ENCODE results near the gene ABI3.
A peak's percentile ranks its signal among the peaks of the same experiment; 100 is the strongest.

Gene ABI3
- long read RNA-seq, partial matches to known transcripts = 0 of 5 reads
- long read RNA-seq, other reads (novel, unspliced or antisense) = 1 of 5 reads

- DNase-seq (ENCODE audit: low read depth in 1 of 2, low spot score in 1 of 2) = peak; percentile 89 to 90
- Histone ChIP-seq H3K4me3 (replicated peaks; ENCODE audit: insufficient read depth, low read length) (no peak within 1 kb of the TSS), H3K27ac (replicated peaks) (peak within 1 kb of the TSS; percentile 42), H3K27me3 (ENCODE audit: insufficient read depth, poor library complexity, severe bottlenecking) (no peaks in the 10 kb centered on the region)
- TF ChIP-seq CTCF (IDR thresholded peaks at IDR 0.05; ENCODE audit: insufficient read depth, low read length) = no peak
- TF ChIP-seq SPI1 (IDR thresholded peaks at IDR 0.05; ENCODE audit: borderline replicate concordance, low read depth) = peak; percentile 84
Observed at GRCh38 chr17:49210158-49211029, at the start of gene ABI3, which contains the start of gene GNGT2. Gene ABI3 (plus strand): TSS chr17:49210707. CDS start chr17:49210725, 18 bp downstream. Gene GNGT2 (minus strand): TSS chr17:49210574. CDS start chr17:49207422, 3,152 bp downstream.

GRCh38 chr17:49162866-49163265, 47.6 kb upstream of the ABI3 start:
- Histone ChIP-seq H3K27me3 (ENCODE audit: insufficient read depth, poor library complexity, severe bottlenecking) (peaks cover under 1% of the 10 kb centered on the region), H3K4me3 (replicated peaks; ENCODE audit: insufficient read depth, low read length) (no peak overlapping the region), H3K27ac (replicated peaks) (no peak overlapping the region)
- TF ChIP-seq POLR2AphosphoS5 (IDR thresholded peaks at IDR 0.05; ENCODE audit: low read depth) (no peak), REST (IDR thresholded peaks at IDR 0.05; ENCODE audit: insufficient replicate concordance, low read depth) (no peak)
- no peak for DNase-seq (ENCODE audit: low read depth in 1 of 2, low spot score in 1 of 2)

GRCh38 chr17:49165143-49165542, 45.4 kb upstream of the ABI3 start:
- no peak overlapping the region for H3K4me3 ChIP-seq (replicated peaks; ENCODE audit: insufficient read depth, low read length)
- TF ChIP-seq SPI1 (IDR thresholded peaks at IDR 0.05; ENCODE audit: borderline replicate concordance, low read depth) (no peak), REST (IDR thresholded peaks at IDR 0.05; ENCODE audit: insufficient replicate concordance, low read depth) (no peak), POLR2AphosphoS5 (IDR thresholded peaks at IDR 0.05; ENCODE audit: low read depth) (no peak), CTCF (IDR thresholded peaks at IDR 0.05; ENCODE audit: insufficient read depth, low read length) (no peak)
- peaks cover 6% of the 10 kb centered on the region for H3K27me3 ChIP-seq (ENCODE audit: insufficient read depth, poor library complexity, severe bottlenecking)
- no peak for DNase-seq (ENCODE audit: low read depth in 1 of 2, low spot score in 1 of 2)
- no peak overlapping the region for H3K27ac ChIP-seq (replicated peaks)

GRCh38 chr17:49168706-49169105, 41.8 kb upstream of the ABI3 start:
- H3K27ac ChIP-seq (replicated peaks) = no peak overlapping the region
- no peak overlapping the region for H3K4me3 ChIP-seq (replicated peaks; ENCODE audit: insufficient read depth, low read length)
- no peak for TF ChIP-seq REST (IDR thresholded peaks at IDR 0.05; ENCODE audit: insufficient replicate concordance, low read depth)
- TF ChIP-seq SPI1 (IDR thresholded peaks at IDR 0.05; ENCODE audit: borderline replicate concordance, low read depth) = no peak
- no peak for TF ChIP-seq POLR2AphosphoS5 (IDR thresholded peaks at IDR 0.05; ENCODE audit: low read depth)
- no peak for DNase-seq (ENCODE audit: low read depth in 1 of 2, low spot score in 1 of 2)
- H3K27me3 ChIP-seq (ENCODE audit: insufficient read depth, poor library complexity, severe bottlenecking) = peaks cover 6% of the 10 kb centered on the region
